Left kidney (tissue), 2 donors: ENCODE data around the gene HIF1A. TPM values are rescaled to one million over a fixed set of nuclear protein-coding genes. Genes with fewer than 3 reads are reported as not detected.
"Not testable (repeated sequence)": the region's sequence is repeated elsewhere in the genome, so short reads cannot be mapped to it uniquely, and the experiment has no call there.

Experiments used
- DNase-seq: peaks from one replicate; pipeline ENCODE4 v3.0.0-alpha.2; 2013
- polyA plus RNA-seq: library from polyadenylated mRNA; unstranded; fragments of 120-200 nt; gene quantifications from one replicate; pipeline ENCODE4 v1.2.1, GENCODE V29; 2013; ENCODE audit not compliant: insufficient read length

HIF1A gene
- polyA plus RNA-seq, 1 donor: 182 TPM

DNA sequence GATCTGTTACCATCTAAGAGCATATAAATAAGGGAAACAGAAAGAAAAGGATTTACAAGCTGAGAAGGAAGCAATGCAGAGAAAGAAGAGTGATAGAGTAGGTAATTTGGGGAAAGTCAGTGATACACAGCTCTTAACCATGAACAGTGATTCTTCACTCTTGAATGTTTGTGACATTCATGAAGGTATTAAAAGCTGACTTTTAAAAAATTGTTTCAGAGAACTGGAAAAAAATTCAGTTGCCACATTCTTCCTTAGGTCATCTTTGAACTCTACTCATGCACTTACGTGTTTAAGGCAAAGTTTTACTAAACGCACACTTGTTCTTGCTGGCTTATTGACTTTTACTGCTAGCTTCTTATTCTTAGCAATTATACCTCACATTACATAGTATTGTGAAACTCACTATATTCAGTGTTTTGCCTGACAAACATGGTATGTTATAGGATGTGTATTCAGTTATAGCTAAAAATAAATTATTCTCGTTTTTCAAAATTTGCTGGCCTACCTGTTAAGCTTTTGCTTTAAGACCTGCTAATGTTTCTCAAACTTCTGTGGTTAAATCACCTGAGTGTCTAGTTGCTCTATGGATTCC, 10.9 kb downstream of the HIF1A start:
- DNase-seq: no peak

DNA sequence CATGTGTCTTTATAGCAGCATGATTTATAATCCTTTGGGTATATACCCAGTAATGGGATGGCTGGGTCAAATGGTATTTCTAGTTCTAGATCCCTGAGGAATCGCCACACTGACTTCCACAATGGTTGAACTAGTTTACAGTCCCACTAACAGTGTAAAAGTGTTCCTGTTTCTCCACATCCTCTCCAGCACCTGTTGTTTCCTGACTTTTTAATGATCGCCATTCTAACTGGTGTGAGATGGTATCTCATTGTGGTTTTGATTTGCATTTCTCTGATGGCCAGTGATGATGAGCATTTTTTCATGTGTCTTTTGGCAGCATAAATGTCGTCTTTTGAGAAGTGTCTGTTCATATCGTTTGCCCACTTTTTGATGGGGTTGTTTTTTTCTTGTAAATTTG, 12.5 kb downstream of the HIF1A start:
- not testable (repeated sequence) for DNase-seq

DNA sequence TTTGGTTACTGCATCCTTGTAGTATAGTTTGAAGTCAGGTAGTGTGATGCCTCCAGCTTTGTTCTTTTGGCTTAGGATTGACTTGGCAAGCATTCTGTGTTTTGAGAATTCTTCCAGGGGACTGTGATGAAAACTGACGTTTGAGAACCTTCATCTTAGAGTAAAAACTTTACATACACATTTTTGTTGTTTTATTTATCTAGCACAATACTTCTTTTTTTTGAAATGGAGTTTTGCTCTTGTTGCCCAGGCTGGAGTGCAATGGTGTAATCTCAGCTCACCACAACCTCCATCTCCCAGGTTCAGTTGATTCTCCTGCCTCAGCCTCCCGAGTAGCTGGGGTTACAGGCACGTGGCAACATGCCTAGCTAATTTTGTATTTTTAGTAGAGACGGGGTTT, 13.4 kb downstream of the HIF1A start:
- not testable (repeated sequence) for DNase-seq

DNA sequence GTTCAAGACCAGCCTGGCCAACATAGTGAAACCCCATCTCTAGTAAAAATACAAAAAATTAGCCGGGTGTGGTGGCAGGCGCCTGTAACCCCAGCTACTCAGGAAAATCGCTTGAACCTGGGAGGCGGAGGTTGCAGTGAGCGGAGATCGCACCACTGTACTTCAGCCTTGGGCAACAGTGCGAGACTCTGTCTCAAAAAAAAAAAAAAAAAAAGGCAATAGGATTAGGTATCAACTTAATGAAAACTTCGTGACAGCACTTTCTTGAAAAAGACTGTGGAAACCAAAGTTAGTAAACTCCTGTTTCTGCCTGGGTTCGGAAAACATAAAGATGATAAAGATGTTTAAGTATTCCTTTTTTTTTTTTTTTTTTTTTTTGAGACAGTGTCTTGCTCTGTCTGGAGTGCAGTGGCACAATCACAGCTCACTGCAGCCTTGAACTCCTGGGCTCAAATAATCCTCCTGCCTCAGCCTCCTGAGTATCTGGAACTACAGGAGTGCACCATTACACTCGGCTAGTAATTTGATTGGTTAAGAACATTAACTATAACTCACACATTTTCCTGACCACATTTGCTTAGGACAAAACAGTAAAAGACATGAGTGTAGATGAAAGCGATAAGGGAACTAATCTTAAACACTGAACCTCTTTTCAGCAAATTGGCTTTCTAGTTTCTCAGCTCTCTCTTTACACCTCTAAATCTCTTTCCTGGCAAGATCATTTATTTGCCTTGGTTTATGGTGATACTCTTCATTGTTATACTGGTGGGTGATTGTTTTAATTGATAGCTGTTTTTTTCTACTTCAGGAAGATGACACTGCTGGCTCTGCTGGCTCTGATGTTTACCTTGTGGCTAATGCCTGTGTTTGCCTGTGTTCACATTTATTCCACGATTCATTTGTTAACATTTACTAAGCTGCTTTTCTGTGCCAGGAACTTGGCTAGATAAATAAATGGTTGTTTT, 15.8 kb downstream of the HIF1A start:
- no peak for DNase-seq

DNA sequence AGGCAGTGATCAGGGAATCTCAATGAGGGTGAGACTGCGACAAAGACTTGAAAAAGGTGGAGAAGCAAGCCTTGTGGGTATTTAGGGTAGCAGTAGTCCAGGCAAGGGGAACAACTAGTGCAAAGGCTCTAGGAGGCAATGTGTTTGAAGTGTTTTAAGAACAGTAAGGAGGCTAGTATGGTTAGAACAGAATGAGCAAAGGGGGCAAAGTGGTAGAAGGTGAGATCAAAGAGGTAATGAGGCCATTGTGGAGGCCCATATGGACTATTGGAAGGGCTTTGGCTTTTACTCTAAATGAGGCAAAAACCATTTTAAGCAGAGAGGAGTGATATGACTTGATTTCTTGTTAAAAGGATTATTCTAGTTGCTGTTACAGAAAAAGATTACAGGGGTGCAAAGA, 16.8 kb downstream of the HIF1A start:
- DNase-seq: no peak

DNA sequence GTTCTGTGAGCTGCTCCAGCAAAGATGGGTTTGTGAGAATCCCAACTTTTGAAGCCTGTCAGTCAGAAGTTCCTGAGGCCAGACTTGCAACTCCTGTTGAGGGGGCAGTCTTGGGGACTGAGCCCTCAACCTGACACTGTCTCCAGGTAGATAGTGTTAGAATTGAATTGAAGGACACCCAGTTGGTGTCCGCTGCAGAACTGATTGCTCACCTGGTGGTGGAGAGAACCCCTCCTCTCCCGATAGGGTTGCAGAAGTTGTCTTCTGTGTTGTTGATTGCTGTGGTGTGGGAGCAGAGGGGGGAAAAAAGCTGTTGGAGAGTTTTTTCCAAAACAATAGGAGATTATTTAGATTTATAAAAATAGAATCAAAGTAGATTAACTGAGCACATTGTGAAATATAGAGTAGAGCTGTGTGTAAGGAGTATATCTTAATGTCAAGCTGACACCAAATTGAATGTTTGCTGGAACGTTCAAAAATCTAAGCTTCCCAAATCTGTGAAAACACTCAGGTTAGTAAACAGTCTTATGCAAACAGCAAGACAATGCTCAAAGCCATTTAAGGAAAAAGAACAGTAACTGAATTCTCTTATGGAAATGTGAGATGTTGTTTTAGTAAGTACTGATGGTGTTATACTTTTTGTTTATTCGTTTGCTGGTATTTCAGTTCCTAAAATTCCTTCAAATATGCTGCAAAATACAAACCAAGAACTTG, 18.6 kb downstream of the HIF1A start:
- no peak for DNase-seq

DNA sequence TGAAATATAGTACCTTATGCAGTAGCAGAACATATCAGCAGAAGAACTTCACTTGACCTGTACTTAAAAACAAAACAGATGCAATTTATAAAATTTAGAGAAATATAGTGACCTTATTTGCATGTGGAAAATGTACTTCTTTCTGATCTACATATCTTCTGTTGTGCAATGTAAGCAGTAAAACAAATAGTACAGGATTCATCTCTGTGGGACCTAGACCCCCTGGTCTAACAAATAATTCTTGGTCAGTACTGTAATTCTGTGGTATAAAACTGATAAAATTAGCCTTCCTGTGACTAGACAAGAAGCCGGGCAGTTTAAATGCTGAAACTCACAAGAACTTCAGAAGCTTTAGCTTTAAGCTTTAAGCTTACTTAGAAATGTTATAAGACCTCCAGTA, 21.6 kb downstream of the HIF1A start:
- no peak for DNase-seq

DNA sequence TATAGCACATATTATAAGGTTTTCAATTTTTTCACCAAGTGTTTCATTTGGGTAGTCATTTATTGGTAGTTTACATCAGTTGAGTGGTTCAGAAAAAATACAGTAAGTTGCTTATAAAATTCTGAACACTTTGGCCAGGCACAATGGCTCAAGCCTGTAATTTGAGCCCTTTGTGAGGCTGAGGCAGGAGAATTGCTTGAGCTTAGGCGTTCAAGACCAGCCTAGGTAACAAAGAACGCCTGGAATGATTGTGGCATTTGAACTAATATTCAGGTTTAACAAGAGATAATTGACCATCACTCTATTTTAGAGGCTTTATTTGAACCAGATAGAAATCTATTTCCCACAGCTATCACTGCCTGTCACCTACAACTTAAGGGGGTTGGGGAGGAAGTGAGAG, 22.7 kb downstream of the HIF1A start:
- no peak for DNase-seq

DNA sequence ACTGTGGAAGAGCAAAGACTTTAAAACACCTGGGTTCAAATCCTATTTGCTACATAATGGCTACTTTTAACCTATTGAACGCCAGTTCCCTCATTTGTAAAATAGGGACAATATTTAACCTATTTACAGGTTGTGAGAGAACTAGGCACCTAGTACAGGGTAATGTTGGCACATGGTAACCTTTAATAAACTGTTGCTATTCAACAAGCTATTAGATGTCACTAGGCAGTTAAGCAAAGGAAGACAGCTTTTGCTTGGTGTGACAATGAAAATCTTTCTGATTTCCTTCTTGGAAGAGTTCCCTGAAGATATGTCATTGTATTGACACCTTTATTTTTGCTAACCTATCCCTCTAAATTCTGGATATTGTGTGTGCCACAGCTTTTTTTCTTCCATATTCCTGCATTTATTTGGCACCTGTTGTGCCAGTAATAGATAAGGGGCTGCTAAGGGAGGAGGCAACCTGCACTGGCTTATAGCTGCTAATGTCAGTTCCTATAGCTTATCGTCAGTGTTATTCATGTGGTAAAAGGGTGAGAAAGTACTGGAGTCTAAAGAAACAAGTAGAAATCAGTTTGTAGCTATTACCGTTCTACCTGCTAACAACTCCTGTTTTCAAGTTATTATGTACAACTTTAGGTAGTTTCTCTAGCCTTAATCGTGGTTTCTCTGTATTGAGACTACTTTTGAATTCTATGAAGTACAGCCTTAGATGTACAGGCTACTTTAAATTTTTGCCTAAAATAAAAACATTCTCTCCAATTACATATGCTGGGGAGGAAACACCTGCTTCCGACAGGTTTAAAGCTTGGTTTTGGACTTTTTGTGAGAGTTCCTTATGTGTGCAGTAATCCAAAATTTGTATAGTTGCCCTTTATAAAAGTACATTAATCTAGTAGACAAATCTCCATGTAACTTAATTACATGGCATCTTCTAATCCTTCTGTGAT, 24.3 kb downstream of the HIF1A start:
- no peak for DNase-seq

DNA sequence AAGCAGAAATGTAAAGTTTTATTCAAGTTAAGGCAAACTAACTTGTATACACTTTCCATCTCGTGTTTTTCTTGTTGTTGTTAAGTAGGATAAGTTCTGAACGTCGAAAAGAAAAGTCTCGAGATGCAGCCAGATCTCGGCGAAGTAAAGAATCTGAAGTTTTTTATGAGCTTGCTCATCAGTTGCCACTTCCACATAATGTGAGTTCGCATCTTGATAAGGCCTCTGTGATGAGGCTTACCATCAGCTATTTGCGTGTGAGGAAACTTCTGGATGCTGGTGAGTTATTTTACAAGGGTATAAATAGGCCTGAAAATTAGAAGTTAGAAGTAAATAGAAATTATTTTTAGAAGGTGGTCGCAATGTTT, 25.0 kb downstream of the HIF1A start:
- no peak for DNase-seq

DNA sequence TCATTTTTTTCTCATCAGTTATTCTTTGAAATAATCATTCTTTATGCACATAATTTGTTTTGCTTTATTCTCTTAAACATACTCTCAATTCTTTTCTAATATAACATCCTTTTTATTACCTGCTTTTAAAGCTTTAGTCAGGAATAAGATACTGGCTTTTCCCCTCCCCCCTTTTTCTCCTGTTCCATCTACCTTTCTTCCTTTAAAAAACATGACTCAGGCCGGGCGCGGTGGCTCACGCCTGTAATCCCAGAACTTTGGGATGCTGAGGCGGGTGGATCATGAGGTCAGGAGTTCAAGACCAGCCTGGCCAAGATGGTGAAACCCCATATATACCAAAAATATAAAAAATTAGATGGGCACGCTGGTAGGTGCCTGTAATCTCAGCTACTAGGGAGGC, 25.4 kb downstream of the HIF1A start:
- DNase-seq: no peak

DNA sequence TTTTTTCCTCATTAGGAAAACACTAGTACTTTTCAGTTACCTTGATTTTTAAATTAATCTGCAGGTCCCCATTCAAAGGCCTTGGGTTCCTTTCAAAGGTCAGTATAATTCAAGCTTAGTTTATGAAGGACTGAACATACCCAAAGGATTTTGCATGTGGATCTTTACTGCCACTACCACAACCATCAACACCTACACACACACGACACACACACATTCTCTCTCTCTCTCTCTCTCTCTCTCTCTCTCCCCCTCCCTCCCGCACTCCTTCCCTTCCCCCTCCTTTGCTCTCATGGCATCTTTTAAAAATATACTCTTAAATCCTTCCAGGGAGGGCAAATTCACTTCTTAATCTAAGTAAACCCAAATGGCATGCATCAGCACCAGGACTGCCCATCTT, 28.8 kb downstream of the HIF1A start:
- DNase-seq: no peak

DNA sequence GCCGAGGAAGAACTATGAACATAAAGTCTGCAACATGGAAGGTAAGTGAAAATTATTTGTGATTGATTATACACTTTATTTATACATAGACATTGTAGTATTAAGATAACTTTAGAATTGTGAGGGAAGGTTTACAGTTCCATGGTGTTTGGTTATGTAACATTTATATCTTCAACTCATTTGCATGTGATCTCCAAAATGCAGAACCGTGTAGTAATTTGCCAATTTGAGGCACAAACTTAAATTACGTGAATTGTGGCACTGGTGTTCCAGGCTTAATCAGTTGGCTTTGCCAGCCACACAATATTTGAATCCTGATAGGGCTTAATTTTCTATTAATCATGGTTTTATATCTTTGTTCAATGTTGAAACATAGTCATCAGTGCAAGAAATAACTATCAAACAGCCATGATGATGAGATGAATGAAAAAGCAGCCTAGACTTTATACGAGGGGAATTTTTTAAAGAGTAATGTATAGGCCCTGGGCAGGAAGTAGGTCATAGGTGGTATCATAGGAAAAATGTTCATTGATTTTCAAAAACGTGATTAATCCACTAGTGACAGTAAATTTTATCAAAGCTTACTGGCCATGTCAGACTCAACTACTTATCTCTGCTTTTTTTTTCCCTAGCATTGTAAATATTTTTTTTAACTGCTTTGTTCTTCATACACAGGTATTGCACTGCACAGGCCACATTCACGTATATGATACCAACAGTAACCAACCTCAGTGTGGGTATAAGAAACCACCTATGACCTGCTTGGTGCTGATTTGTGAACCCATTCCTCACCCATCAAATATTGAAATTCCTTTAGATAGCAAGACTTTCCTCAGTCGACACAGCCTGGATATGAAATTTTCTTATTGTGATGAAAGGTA, 31.7 kb downstream of the HIF1A start:
- DNase-seq: no peak

DNA sequence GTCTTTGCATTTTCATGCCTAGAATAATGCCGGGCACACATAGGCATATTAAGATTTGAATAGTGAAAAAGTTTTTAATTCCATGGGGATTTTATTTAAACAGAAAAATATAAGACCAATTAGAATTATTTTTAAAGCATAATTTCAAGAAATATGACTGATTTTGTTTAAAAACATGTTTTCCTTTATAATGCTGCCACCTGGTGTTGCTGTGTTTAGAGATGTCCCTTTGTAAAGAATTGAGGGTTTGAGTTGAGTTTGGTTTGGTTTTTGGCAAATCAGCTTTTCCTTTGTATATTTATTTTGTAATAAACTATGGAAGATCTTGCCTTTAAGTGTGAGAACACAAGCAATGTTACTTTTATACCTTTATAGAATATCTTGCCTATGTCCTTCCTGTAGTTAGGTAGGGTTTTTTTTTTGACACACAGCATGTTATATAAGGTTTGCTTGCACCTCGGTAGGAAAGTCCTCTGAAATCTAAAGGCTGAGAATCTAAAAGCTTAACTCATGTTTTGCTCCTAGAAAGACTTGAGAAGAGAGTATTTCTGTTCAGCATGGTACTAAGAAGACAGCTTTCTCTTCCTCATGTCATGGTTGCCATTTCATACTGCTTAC, 35.6 kb downstream of the HIF1A start:
- no peak for DNase-seq

DNA sequence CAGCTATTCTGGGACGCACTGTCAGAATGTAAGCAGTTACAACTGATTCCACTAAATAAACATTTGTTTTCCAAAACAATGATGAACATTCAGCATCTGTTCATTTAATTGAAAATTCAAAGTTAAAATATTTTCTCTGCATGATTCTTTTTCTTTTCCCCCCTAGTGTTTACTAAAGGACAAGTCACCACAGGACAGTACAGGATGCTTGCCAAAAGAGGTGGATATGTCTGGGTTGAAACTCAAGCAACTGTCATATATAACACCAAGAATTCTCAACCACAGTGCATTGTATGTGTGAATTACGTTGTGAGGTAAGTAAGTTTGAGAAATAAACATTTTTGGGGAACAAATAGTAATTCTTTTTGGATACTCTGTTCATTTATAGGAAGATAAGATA, 38.7 kb downstream of the HIF1A start:
- DNase-seq: no peak

DNA sequence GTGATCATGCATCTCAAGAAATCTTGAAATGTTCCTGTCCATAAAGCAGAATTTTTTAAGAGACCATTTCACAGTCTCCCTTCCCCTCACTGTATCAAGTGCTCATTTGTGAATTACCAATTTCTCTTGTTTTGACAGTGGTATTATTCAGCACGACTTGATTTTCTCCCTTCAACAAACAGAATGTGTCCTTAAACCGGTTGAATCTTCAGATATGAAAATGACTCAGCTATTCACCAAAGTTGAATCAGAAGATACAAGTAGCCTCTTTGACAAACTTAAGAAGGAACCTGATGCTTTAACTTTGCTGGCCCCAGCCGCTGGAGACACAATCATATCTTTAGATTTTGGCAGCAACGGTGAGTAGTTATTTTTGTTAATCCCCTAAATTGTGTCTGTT, 41.4 kb downstream of the HIF1A start:
- no peak for DNase-seq

DNA sequence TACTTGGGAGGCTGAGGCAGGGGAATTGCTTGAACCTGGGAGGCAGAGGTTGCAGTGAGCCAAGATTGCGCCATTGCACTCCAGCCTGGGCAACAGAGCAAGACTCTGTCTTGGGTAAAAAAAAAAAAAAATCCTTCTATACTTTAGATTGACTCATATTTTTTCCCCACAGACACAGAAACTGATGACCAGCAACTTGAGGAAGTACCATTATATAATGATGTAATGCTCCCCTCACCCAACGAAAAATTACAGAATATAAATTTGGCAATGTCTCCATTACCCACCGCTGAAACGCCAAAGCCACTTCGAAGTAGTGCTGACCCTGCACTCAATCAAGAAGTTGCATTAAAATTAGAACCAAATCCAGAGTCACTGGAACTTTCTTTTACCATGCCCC, 42.6 kb downstream of the HIF1A start:
- DNase-seq: no peak

DNA sequence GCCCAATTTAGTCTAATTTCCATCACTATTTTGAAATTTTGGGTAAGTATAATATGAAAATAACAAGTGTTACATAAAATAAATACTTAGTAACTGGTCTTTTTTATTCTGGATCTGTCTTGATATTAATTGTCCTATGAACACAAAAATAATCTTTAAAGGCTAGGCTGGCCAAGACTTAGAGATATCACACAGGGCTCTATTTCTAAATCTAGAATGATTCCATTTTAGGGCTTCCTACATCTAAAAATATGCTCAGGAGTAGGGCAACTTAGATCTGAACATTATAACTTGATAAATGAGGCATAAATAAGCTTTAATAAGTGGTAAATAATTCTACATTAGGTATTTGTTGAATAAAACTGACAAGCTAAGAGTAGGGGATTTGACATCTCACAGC, 43.8 kb downstream of the HIF1A start:
- DNase-seq: no peak

DNA sequence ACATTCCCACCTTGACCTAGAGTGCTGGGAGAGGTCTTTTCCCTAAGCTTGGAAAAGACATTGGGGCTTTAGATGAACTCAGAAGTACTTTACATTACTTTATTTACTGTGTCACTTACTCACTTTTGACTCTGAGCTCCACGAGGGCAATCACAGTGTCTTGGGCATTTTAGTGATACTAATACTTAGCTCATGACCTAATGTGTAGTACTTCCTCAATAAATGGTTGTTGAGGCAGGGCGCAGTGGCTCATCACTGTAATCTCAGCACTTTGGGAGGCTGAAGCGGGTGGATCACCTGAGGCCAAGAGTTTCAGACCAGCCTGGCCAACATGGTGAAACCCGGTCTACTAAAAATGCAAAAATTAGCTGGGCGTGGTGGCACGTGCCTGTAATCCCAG, 47.1 kb downstream of the HIF1A start:
- no peak for DNase-seq

DNA sequence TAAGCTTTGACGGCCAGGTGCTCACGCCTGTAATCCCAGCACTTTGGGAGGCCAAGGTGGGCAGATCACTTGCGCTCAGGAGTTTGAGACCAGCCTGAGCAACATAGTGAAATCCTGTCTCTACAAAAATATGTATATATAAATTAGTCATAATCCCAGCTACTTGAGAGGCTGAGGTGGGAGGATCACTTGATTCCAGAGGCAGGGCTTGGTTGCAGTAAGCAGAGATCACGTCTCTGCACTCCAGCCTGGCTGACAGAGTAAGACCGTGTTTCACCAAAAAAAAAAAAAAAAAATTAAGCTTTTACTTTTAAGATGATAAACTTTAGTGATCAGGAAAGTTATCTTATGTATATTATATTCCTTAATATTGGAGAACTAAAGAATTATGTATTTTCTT, 48.9 kb downstream of the HIF1A start:
- no peak for DNase-seq

DNA sequence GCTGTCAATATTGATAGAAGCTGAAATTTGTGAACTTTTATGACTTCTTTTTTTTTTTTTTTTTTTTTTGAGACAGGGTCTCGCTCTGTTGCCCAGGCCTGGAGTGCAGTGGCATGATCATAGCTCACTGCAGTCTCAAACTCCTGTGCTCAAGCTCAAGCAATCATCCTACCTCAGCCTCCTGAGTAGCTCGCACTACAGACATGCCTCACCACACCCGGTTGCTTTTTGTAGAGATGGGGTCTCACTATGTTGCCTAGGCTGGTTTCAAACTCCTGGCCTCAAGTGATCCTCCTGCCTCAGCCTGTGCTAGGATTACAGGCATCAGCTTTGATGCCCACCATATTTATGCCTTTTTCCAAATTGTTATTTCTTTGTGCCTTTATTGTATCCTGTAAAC, 51.0 kb downstream of the HIF1A start:
- DNase-seq: not testable (repeated sequence)
